NCI-H526 (cell line): Measurements from ENCODE around the gene CEMIP.

ENCODE experiments used
- DNase-seq, 2 experiments: peaks; one replicate each; lab custom pipeline; 2025; lab: John Stamatoyannopoulos, UW

CEMIP gene

GRCh38 chr15:80850941-80851451 lies 71.8 kb downstream of the CEMIP start:
- no peak for DNase-seq

- DNase-seq = no peak
Observed at GRCh38 chr15:80852676-80853075, 73.5 kb downstream of the CEMIP start.

- no peak for DNase-seq
Observed at GRCh38 chr15:80854104-80854503, 74.9 kb downstream of the CEMIP start.

GRCh38 chr15:80855206-80855605 lies 76.0 kb downstream of the CEMIP start:
- DNase-seq = no peak

- peak in 1 of 2 experiments; percentile 40 for DNase-seq
Observed at GRCh38 chr15:80856400-80856799, 77.2 kb downstream of the CEMIP start.

GRCh38 chr15:80856809-80857377 lies 77.7 kb downstream of the CEMIP start:
- DNase-seq = peak in 1 of 2 experiments; percentile 22

- no peak for DNase-seq
Observed at GRCh38 chr15:80861731-80862170, 82.6 kb downstream of the CEMIP start.

GRCh38 chr15:80864666-80865065 lies 85.5 kb downstream of the CEMIP start:
- DNase-seq = no peak

GRCh38 chr15:80866936-80867335 lies 87.8 kb downstream of the CEMIP start:
- no peak for DNase-seq

- no peak for DNase-seq
Observed at GRCh38 chr15:80870366-80870765, 91.2 kb downstream of the CEMIP start.

- no peak for DNase-seq
Observed at GRCh38 chr15:80870893-80871292, 91.7 kb downstream of the CEMIP start.

GRCh38 chr15:80871858-80872257 lies 92.7 kb downstream of the CEMIP start:
- no peak for DNase-seq

GRCh38 chr15:80873366-80873952 lies 94.3 kb downstream of the CEMIP start:
- DNase-seq = no peak

- peak in 1 of 2 experiments; percentile 25 for DNase-seq
Observed at GRCh38 chr15:80875568-80876347, 96.6 kb downstream of the CEMIP start.

GRCh38 chr15:80876348-80876674 lies 97.1 kb downstream of the CEMIP start:
- no peak for DNase-seq

- no peak for DNase-seq
Observed at GRCh38 chr15:80878242-80878866, 99.2 kb downstream of the CEMIP start.

GRCh38 chr15:80878867-80879250 lies 99.7 kb downstream of the CEMIP start:
- DNase-seq = no peak

GRCh38 chr15:80880086-80880485 lies 100.9 kb downstream of the CEMIP start:
- no peak for DNase-seq

- DNase-seq = no peak
Observed at GRCh38 chr15:80883641-80884040, 104.5 kb downstream of the CEMIP start.

GRCh38 chr15:80885016-80885579 lies 105.9 kb downstream of the CEMIP start:
- no peak for DNase-seq

- no peak for DNase-seq
Observed at GRCh38 chr15:80887148-80887547, 108.0 kb downstream of the CEMIP start.

GRCh38 chr15:80888846-80889245 lies 109.7 kb downstream of the CEMIP start:
- DNase-seq = no peak
